K562 (cell line): ENCODE data around the gene RPL28. TPM values are rescaled to one million over a fixed set of nuclear protein-coding genes. Genes with fewer than 3 reads are reported as not detected.
A peak's percentile ranks its signal among the peaks of the same experiment; 100 is the strongest.

Source experiments
- BDP1 ChIP-seq: IDR thresholded peaks from 3 replicates; pipeline ENCODE4 v1.6.1; 2011; ENCODE audit not compliant: insufficient read length, insufficient read depth
- CBX5 ChIP-seq: IDR thresholded peaks from 2 replicates; pipeline ENCODE4 v1.6.1; 2014; ENCODE audit warnings: low read depth, borderline replicate concordance
- CCAR2 ChIP-seq: fragments of 200-400 bp; formaldehyde crosslinking; IDR thresholded peaks from 2 replicates; pipeline ENCODE4 v1.6.1; 2017; ENCODE audit warnings: mild to moderate bottlenecking, low read depth, low read length
- CEBPG ChIP-seq, 3 experiments: fragments of 200-800 bp in 1 of 3; sonication (Bioruptor generic) in 1 of 3; sonication (generic) in 1 of 3; formaldehyde crosslinking in 1 of 3; IDR thresholded peaks in 2 of 3; conservative IDR thresholded peaks in 1 of 3; 2 replicates each; pipeline versions ENCODE4 v1.6.1 to v1.8.0; 2016 to 2022; ENCODE audit warnings: missing compliant biosample characterization in 2 of 3, missing genetic modification characterization in 2 of 3, mild to moderate bottlenecking in 1 of 3, missing genetic modification reagents in 1 of 3
- ELF2 ChIP-seq: fragments of 250-450 bp; sonication (Bioruptor Pico); IDR thresholded peaks from 2 replicates; pipeline ENCODE4 v1.5.0; 2021; ENCODE audit warnings: mild to moderate bottlenecking
- ERF ChIP-seq: fragments of 450-650 bp; formaldehyde crosslinking; IDR thresholded peaks from 2 replicates; pipeline ENCODE4 v1.4.0; 2020; ENCODE audit warnings: mild to moderate bottlenecking, mixed read lengths
- ETV6 ChIP-seq, 3 experiments: fragments of 150-350 bp in 1 of 3; sonication (generic) in 1 of 3; formaldehyde crosslinking in 1 of 3; IDR thresholded peaks; 2 replicates each; pipeline versions ENCODE4 v1.6.1 to v1.8.0; 2014 to 2022; ENCODE audit warnings: borderline replicate concordance in 2 of 3, low read depth in 2 of 3, antibody characterized with exemption in 1 of 3, low read length in 1 of 3, mild to moderate bottlenecking in 1 of 3, missing genetic modification reagents in 1 of 3
- FOXK1 ChIP-seq: sonication (generic); formaldehyde crosslinking; IDR thresholded peaks from 2 replicates; pipeline ENCODE4 v1.8.0; 2022; ENCODE audit warnings: missing genetic modification reagents, mild to moderate bottlenecking, borderline replicate concordance
- KLF1 ChIP-seq: fragments of 450-650 bp; IDR thresholded peaks from 2 replicates; pipeline ENCODE4 v1.6.1; 2016; ENCODE audit warnings: missing genetic modification characterization, missing compliant biosample characterization
- MAFK ChIP-seq: IDR thresholded peaks from 2 replicates; pipeline ENCODE4 v1.6.1; 2011; ENCODE audit warnings: low read length, improper control_type of control experiment
- MEIS2 ChIP-seq: fragments of 450-650 bp; IDR thresholded peaks from 2 replicates; pipeline ENCODE4 v1.6.1; 2014; ENCODE audit warnings: mild to moderate bottlenecking; ENCODE audit not compliant: partially characterized antibody
- NFE2 ChIP-seq: IDR thresholded peaks from 2 replicates; pipeline ENCODE4 v1.6.1; 2014; ENCODE audit warnings: antibody characterized with exemption, low read depth
- POLR2G ChIP-seq: fragments of 200-400 bp; formaldehyde crosslinking; IDR thresholded peaks from 2 replicates; pipeline ENCODE4 v1.6.1; 2017; ENCODE audit warnings: low read depth, mild to moderate bottlenecking, antibody characterized with exemption, low read length, moderate library complexity
- RBM15 ChIP-seq: fragments of 200-400 bp; formaldehyde crosslinking; IDR thresholded peaks from 2 replicates; pipeline ENCODE4 v1.6.1; 2018; ENCODE audit warnings: mild to moderate bottlenecking, low read length, moderate library complexity; ENCODE audit not compliant: insufficient read depth
- SMARCA5 ChIP-seq: fragments of 450-650 bp; IDR thresholded peaks from 2 replicates; pipeline ENCODE4 v1.6.1; 2016
- SMARCE1 ChIP-seq: fragments of 450-650 bp; IDR thresholded peaks from 2 replicates; pipeline ENCODE4 v1.7.1; 2016; ENCODE audit warnings: mild to moderate bottlenecking
- SUPT5H ChIP-seq: fragments of 450-650 bp; IDR thresholded peaks from 2 replicates; pipeline ENCODE4 v1.6.1; 2016
- TEAD1 ChIP-seq, 2 experiments: fragments of 450-650 bp in 1 of 2; sonication (generic) in 1 of 2; formaldehyde crosslinking; IDR thresholded peaks; 2 replicates each; pipeline versions ENCODE4 v1.4.0 to v1.8.0; 2020 to 2022; ENCODE audit warnings: mild to moderate bottlenecking in 2 of 2, missing genetic modification reagents in 1 of 2
- YY1 ChIP-seq, 3 experiments: IDR thresholded peaks; 2 replicates each; pipeline ENCODE4 v1.6.1; 2011; ENCODE audit warnings: low read length in 2 of 3, mild to moderate bottlenecking in 2 of 3, moderate library complexity in 2 of 3, borderline replicate concordance in 1 of 3, control low read depth in 1 of 3, low read depth in 1 of 3; ENCODE audit not compliant: insufficient read depth in 3 of 3, insufficient replicate concordance in 2 of 3, control insufficient read depth in 1 of 3, insufficient read length in 1 of 3; ENCODE audit errors: extremely low read depth in 1 of 3
- polyA plus RNA-seq, 8 experiments: library from polyadenylated mRNA; depleted of rRNA in 4 of 8; stranded (reverse) in 5 of 8; unstranded in 3 of 8; fragments of >200 nt; fragmentation: Nextera tagmentation in 2 of 8; fragmentation: Illumina TruSeq in 1 of 8; extraction: Ambion mirVana in 2 of 8; extraction: Trizol in 1 of 8; gene quantifications; 2 replicates each; pipeline versions ENCODE4 v1.2.1 to v1.2.3, GENCODE V29; 2011 to 2014; ENCODE audit warnings: inconsistent platforms in 1 of 8, missing spikeins in 1 of 8
- total RNA-seq, 7 experiments: library from RNA; depleted of rRNA in 6 of 7; stranded (reverse); fragments of >200 nt in 6 of 7; fragmentation: Illumina TruSeq in 2 of 7; extraction: Trizol in 2 of 7; gene quantifications; 2 replicates each; pipeline versions ENCODE4 v1.2.1 to v1.2.3, GENCODE V29; 2011 to 2021; ENCODE audit warnings: low replicate concordance in 1 of 7
- TF ChIP-seq, protein P1 (sequence below): fragments of 250-450 bp; sonication (Bioruptor Pico); IDR thresholded peaks from 2 replicates; pipeline ENCODE4 v1.5.0; 2021; ENCODE audit warnings: mild to moderate bottlenecking, moderate library complexity
- TF ChIP-seq, protein P2 (sequence below): fragments of 200-800 bp; sonication (Bioruptor generic); IDR thresholded peaks from 2 replicates; pipeline ENCODE4 v1.6.1; 2017; ENCODE audit warnings: missing genetic modification characterization, missing compliant biosample characterization

The RPL28 gene
- total and polyA plus RNA-seq, 9 of the 15 experiments (the other 6 are each of a cell fraction or from before 2014, with no cell fraction given) = 124 to 3,106 (median 622) TPM

- TF ChIP-seq, protein P1, sequence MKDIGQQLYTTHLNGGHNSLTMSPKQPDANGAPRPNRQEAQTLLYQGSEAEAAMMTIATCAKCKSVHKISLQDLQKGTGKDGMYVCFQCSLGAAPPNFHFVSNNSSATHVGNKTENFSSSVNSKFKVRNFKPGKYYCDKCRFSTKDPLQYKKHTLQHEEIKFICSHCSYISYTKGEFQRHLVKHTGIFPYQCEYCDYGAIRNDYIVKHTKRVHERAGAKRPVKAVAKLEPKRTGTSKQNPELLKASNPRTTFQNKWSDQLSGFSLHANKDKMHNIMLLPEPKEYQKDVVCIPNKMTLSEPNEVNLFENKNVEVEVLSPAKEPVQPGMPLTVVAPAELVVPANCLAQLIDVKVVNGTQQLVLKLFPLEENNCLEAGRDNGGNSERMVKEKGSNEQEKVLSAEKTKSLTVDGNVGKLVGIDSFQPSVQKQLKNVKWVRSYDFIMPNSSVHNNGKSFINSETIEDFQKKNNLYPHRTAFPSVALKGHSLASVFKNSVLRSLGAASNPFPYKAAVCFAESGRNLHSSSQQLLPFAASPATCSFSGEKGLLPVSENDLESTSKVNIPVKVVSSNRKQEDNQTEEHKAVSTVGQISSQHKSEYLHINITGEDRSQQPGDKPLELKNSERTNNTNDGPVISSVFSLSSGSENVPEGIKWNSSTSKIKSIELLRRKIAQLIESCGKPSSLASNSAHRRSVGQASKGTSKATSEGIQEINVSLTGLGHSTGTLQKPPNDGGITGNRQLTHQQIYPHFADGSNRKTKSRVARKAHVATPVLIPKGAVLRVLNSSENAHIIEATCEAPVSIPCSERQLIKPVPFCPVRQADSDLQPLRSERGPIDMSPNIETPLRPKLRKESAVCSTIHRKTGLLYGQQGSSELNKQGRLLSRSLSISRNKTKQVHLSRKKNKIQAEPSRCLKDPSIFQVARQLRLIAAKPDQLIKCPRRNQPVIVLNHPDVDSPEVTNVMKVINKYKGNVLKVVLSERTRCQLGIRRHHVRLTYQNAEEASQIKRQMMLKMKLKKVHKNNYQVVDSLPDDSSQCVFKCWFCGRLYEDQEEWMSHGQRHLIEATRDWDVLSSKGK (CRISPR knock-in tag) = no peak
- no peak for TF ChIP-seq SMARCE1
- TF ChIP-seq MAFK = no peak
- no peak for TF ChIP-seq RBM15
- no peak for TF ChIP-seq ERF (CRISPR knock-in tag)
- TF ChIP-seq ELF2 (CRISPR knock-in tag) = no peak
- no peak for TF ChIP-seq CCAR2
- TF ChIP-seq ETV6 (IDR thresholded peaks at IDR 0.05; ENCODE audit: borderline replicate concordance in 1 of 2, low read depth in 2 of 2, low read length in 1 of 2) = no peak
- no peak for TF ChIP-seq ETV6 (CRISPR knock-in tag; IDR thresholded peaks at IDR 0.05; ENCODE audit: borderline replicate concordance)
- TF ChIP-seq CEBPG (CRISPR knock-in tag; IDR thresholded peaks at IDR 0.05) = peak; percentile 9; the same call in 1 of the 2 replicates
- TF ChIP-seq CEBPG (tag; conservative IDR thresholded peaks at IDR 0.05 in 1 of 2, IDR thresholded peaks at IDR 0.05 in 1 of 2) = no peak
- TF ChIP-seq MEIS2 = no peak
- TF ChIP-seq FOXK1 = no peak
- TF ChIP-seq SMARCA5 = no peak
- TF ChIP-seq POLR2G = 0 out of 2 replicates have a peak, but pooled peaks have one; percentile 27
- TF ChIP-seq YY1 (IDR thresholded peaks at IDR 0.05; ENCODE audit: borderline replicate concordance in 1 of 3, control insufficient read depth in 1 of 3, extremely low read depth in 1 of 3, insufficient read depth in 3 of 3, insufficient read length in 1 of 3, insufficient replicate concordance in 2 of 3, low read depth in 1 of 3, low read length in 2 of 3) = no peak
- TF ChIP-seq SUPT5H = 0 out of 2 replicates have a peak, but pooled peaks have one; percentile 9
- no peak for TF ChIP-seq CBX5
- TF ChIP-seq, protein P2, sequence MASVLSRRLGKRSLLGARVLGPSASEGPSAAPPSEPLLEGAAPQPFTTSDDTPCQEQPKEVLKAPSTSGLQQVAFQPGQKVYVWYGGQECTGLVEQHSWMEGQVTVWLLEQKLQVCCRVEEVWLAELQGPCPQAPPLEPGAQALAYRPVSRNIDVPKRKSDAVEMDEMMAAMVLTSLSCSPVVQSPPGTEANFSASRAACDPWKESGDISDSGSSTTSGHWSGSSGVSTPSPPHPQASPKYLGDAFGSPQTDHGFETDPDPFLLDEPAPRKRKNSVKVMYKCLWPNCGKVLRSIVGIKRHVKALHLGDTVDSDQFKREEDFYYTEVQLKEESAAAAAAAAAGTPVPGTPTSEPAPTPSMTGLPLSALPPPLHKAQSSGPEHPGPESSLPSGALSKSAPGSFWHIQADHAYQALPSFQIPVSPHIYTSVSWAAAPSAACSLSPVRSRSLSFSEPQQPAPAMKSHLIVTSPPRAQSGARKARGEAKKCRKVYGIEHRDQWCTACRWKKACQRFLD = no peak
- no peak for TF ChIP-seq BDP1
- TF ChIP-seq KLF1 (tag) = no peak
- no peak for TF ChIP-seq NFE2
- peak in 1 of 2 experiments; percentile 39; a peak in 1 of 4 replicates for TF ChIP-seq TEAD1 (CRISPR knock-in tag; IDR thresholded peaks at IDR 0.05)
These were observed 43.9 kb upstream of the RPL28 start (continued) for GRCh38 chr19:55341595-55342531.
